OCI-LY1 (cell line): ENCODE results near the gene NXT2.

Experiments
- H2AFZ ChIP-seq: fragments of 200-600 bp; sonication (generic), shearing (Covaris generic); 2 replicates; pipeline ENCODE4 v1.6.0; 2014; ENCODE audit warnings: antibody characterized with exemption, mild to moderate bottlenecking, low read length
- H3F3A ChIP-seq: fragments of 200-600 bp; sonication (generic), shearing (Covaris generic); 2 replicates; pipeline ENCODE4 v1.6.0; 2014; ENCODE audit warnings: mild to moderate bottlenecking, antibody characterized with exemption, low read length, moderate library complexity; ENCODE audit not compliant: insufficient read depth
- H3K27ac ChIP-seq: fragments of 200-600 bp; sonication (generic); 2 replicates; pipeline ENCODE4 v1.5.1; 2014; ENCODE audit warnings: low read length, mixed run types, mild to moderate bottlenecking, low read depth; ENCODE audit not compliant: poor library complexity, severe bottlenecking
- H3K27me3 ChIP-seq: fragments of 200-600 bp; sonication (generic); 2 replicates; pipeline ENCODE4 v1.6.0; 2014; ENCODE audit warnings: antibody characterized with exemption, mild to moderate bottlenecking, low read length, moderate library complexity; ENCODE audit not compliant: insufficient read depth
- H3K36me3 ChIP-seq: fragments of 200-600 bp; sonication (generic); 2 replicates; pipeline ENCODE4 v1.6.1; 2014; ENCODE audit warnings: mild to moderate bottlenecking, antibody characterized with exemption, low read length, moderate library complexity, mixed read lengths; ENCODE audit not compliant: insufficient read depth
- H3K4me1 ChIP-seq: fragments of 200-600 bp; sonication (generic); 2 replicates; pipeline ENCODE4 v1.5.1; 2014; ENCODE audit warnings: mild to moderate bottlenecking, low read length, moderate library complexity; ENCODE audit not compliant: insufficient read depth, severe bottlenecking
- H3K4me2 ChIP-seq: fragments of 200-600 bp; sonication (generic), shearing (Covaris generic); 2 replicates; pipeline ENCODE4 v1.6.1; 2014; ENCODE audit warnings: low read length
- H3K4me3 ChIP-seq: fragments of 200-600 bp; sonication (generic); 2 replicates; pipeline ENCODE4 v1.5.1; 2014; ENCODE audit warnings: low read length, low read depth, mild to moderate bottlenecking, mixed read lengths; ENCODE audit not compliant: poor library complexity, severe bottlenecking
- H3K79me2 ChIP-seq: fragments of 200-600 bp; shearing (Covaris generic); 2 replicates; pipeline ENCODE4 v1.6.1; 2016; ENCODE audit warnings: mixed run types, low read length, mixed read lengths; ENCODE audit not compliant: insufficient read depth
- H3K9ac ChIP-seq: fragments of 200-600 bp; sonication (generic), shearing (Covaris generic); 2 replicates; pipeline ENCODE4 v1.6.1; 2014; ENCODE audit warnings: mild to moderate bottlenecking, low read length, mixed read lengths
- H3K9me2 ChIP-seq: fragments of 200-600 bp; sonication (generic), shearing (Covaris generic); 2 replicates; pipeline ENCODE4 v1.6.1; 2014; ENCODE audit warnings: low read depth, mild to moderate bottlenecking, low read length, mixed read lengths
- H3K9me3 ChIP-seq: fragments of 200-600 bp; shearing (Covaris generic); 2 replicates; pipeline ENCODE4 v1.6.1; 2014; ENCODE audit warnings: low read length, mixed read lengths
- H4K20me1 ChIP-seq: fragments of 200-600 bp; sonication (generic), shearing (Covaris generic); 2 replicates; pipeline ENCODE4 v1.6.0; 2016; ENCODE audit warnings: mild to moderate bottlenecking, low read length; ENCODE audit not compliant: insufficient read depth
- CTCF ChIP-seq: fragments of 200-600 bp; sonication (generic), shearing (Covaris generic); IDR thresholded peaks from 2 replicates; pipeline ENCODE4 v1.5.1; 2017; ENCODE audit warnings: mild to moderate bottlenecking, antibody characterized with exemption, low read length, moderate library complexity, mixed read lengths
- EZH2 ChIP-seq: fragments of 200-600 bp; sonication (generic), shearing (Covaris generic); IDR thresholded peaks from 2 replicates; pipeline ENCODE4 v1.8.0; 2017; ENCODE audit warnings: borderline replicate concordance, mixed run types, mild to moderate bottlenecking, antibody characterized with exemption, low read length, moderate library complexity, mixed read lengths

NXT2 gene

DNA sequence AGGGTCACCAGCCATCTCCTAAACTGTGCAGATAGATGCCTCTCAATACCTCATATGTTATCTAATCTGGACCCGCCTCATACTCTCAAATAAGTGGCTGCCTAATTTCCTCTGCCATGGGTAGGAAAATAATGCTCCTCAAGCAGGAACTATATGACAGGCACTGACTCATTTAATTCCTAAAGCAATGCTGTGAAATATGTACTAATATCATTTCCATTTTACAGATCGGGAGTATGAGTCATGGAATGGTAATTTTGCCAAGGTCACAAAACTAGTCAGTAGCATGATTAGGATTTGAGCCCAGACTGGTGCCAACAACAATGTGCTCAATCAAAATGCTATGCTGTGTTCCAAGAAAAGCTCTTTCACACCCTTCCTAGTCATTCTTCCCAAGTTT, 3.0 kb upstream of the NXT2 start:
- Histone ChIP-seq H3K27me3 (no peaks in the 10 kb centered on the region), H3K79me2 (no peaks in the 10 kb centered on the region), H3K4me1 (peaks cover 18% of the 10 kb centered on the region), H3K4me3 (no peak overlapping the region), H3K4me2 (no peak overlapping the region), H4K20me1 (no peaks in the 10 kb centered on the region), H2AFZ (no peak overlapping the region), H3K27ac (no peak overlapping the region), H3K36me3 (no peaks in the 10 kb centered on the region), H3K9ac (no peak overlapping the region), H3K9me2 (no peaks in the 10 kb centered on the region), H3F3A (no peaks in the 10 kb centered on the region), H3K9me3 (no peaks in the 10 kb centered on the region)
- TF ChIP-seq EZH2 (no peak), CTCF (no peak)

DNA sequence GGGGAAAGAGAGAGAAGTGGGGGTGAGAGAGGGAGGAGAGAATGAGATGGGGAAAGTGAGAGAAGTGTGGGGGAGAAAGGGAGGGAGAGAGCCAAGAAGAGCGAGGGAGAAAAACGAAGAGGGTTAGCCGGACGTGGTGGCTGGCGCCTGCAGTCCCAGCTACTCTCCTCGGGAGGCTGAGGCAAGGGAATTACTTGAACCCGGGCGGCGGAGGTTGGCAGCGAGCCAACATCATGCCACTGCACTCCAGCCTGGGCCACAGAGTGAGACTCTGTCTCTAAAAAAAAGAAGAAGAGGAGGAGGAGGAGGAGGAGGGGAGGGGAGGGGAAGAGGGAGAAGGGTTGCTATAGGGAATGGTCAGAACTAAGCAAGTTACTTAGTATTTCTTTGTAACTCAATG, 1.7 kb upstream of the NXT2 start:
- no peaks in the 10 kb centered on the region for H3K27me3 ChIP-seq
- no peaks in the 10 kb centered on the region for H3K9me3 ChIP-seq
- H3K4me3 ChIP-seq, result no peak overlapping the region
- no peaks in the 10 kb centered on the region for H3K9me2 ChIP-seq
- TF ChIP-seq CTCF (no peak), EZH2 (no peak)
- no peak overlapping the region for H3K27ac ChIP-seq
- H4K20me1 ChIP-seq, result no peaks in the 10 kb centered on the region
- H2AFZ ChIP-seq, result no peak overlapping the region
- peaks cover 18% of the 10 kb centered on the region for H3K4me1 ChIP-seq
- no peaks in the 10 kb centered on the region for H3F3A ChIP-seq
- H3K9ac ChIP-seq, result no peak overlapping the region
- H3K36me3 ChIP-seq, result no peaks in the 10 kb centered on the region
- no peaks in the 10 kb centered on the region for H3K79me2 ChIP-seq
- no peak overlapping the region for H3K4me2 ChIP-seq

DNA sequence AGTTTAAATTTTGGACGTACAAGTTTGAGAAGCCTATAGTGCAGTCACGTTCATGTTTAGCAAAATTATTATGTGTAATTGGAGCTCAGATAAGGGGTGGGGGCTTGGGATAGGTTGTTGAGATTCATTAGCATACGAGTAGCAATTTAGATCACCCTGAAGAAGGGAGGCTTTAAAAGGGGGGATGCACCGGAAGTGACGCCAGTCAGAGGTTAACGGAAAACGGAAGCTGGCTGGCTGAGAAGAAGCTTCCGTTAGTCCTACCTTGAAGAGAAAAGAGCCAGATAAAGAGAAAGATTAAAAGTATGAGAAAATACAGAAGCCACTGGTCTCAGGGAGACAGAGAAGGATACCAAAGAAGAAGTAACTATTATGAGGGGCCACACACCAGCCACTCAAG, 1.1 kb upstream of the NXT2 start:
- no peaks in the 10 kb centered on the region for H3K9me2 ChIP-seq
- H4K20me1 ChIP-seq, result no peaks in the 10 kb centered on the region
- H3K79me2 ChIP-seq, result no peaks in the 10 kb centered on the region
- H3K9me3 ChIP-seq, result no peaks in the 10 kb centered on the region
- no peaks in the 10 kb centered on the region for H3K36me3 ChIP-seq
- no peaks in the 10 kb centered on the region for H3K27me3 ChIP-seq
- no peak overlapping the region for H3K4me2 ChIP-seq
- no peak overlapping the region for H3K27ac ChIP-seq
- H3K4me1 ChIP-seq, result peaks cover 18% of the 10 kb centered on the region
- no peak for TF ChIP-seq EZH2
- TF ChIP-seq CTCF, result no peak
- no peaks in the 10 kb centered on the region for H3F3A ChIP-seq
- 0 out of 2 replicates have a peak overlapping the region, but pooled peaks have one; percentile 85 for H2AFZ ChIP-seq
- H3K4me3 ChIP-seq, result no peak overlapping the region
- no peak overlapping the region for H3K9ac ChIP-seq
